Thyroid gland (tissue), 4 donors: ENCODE results near the gene CCL8. TPM values are rescaled to one million over a fixed set of nuclear protein-coding genes. Genes with fewer than 3 reads are reported as not detected.

Experiments
- DNase-seq, 2 donors: peaks; one replicate each; pipeline ENCODE4 v3.0.0-alpha.2; 2019
- H3K27ac ChIP-seq, 3 donors: fragments of 200-600 bp; sonication (generic); 1 replicate in 2 of 3; 2 replicates in 1 of 3; pipeline ENCODE4 v1.5.1; 2016 to 2019; ENCODE audit warnings: mild to moderate bottlenecking in 1 of 3, moderate library complexity in 1 of 3
- H3K27me3 ChIP-seq: fragments of 200-600 bp; sonication (generic); one replicate; pipeline ENCODE4 v1.5.1; 2019
- H3K36me3 ChIP-seq, 2 donors: fragments of 200-600 bp; sonication (generic); one replicate each; pipeline ENCODE4 v1.5.1; 2016 to 2019
- H3K4me1 ChIP-seq, 2 donors: fragments of 200-600 bp; sonication (generic); one replicate each; pipeline ENCODE4 v1.5.1; 2017 to 2019
- H3K4me3 ChIP-seq, 3 donors: fragments of 200-600 bp; sonication (generic); replicated peaks in 1 of 3; 1 replicate in 2 of 3; 2 replicates in 1 of 3; pipeline ENCODE4 v1.5.1; 2016; ENCODE audit warnings: mild to moderate bottlenecking in 1 of 3
- H3K9me3 ChIP-seq: fragments of 200-600 bp; sonication (generic); one replicate; pipeline ENCODE4 v1.5.1; 2017
- POLR2A ChIP-seq, 2 donors: fragments of 450-650 bp; IDR thresholded peaks; one replicate each; pipeline ENCODE4 v1.6.1; 2017; ENCODE audit warnings: antibody characterized with exemption in 2 of 2, mild to moderate bottlenecking in 2 of 2, moderate library complexity in 1 of 2
- WGBS, 2 donors: methylation state at CpG; one replicate each; pipeline ENCODE4 v1.1.5; 2017; 5-methylcytosine and 5-hydroxymethylcytosine counted together
- intact Hi-C: fragments of 100-400 bp; cut with DNase I; formaldehyde crosslinking; loops from one replicate; pipeline ENCODE4 v1.15.1; 2023
- total RNA-seq, 4 donors: library from RNA; depleted of rRNA; stranded (reverse); fragments of >200 nt; gene quantifications; one replicate each; pipeline ENCODE4 v1.2.3, GENCODE V29; 2016
- TF ChIP-seq, protein P1 (sequence below), 6 experiments: fragments of 200-600 bp in 3 of 6; fragments of 450-650 bp in 3 of 6; sonication (generic) in 3 of 6; IDR thresholded peaks; one replicate each; pipeline ENCODE4 v1.5.1; 2016 to 2019; ENCODE audit warnings: antibody characterized with exemption in 6 of 6, mild to moderate bottlenecking in 2 of 6, inconsistent platforms in 1 of 6, moderate library complexity in 1 of 6

Gene CCL8
- total RNA-seq, 4 donors from 2014 or later = not detected

DNA sequence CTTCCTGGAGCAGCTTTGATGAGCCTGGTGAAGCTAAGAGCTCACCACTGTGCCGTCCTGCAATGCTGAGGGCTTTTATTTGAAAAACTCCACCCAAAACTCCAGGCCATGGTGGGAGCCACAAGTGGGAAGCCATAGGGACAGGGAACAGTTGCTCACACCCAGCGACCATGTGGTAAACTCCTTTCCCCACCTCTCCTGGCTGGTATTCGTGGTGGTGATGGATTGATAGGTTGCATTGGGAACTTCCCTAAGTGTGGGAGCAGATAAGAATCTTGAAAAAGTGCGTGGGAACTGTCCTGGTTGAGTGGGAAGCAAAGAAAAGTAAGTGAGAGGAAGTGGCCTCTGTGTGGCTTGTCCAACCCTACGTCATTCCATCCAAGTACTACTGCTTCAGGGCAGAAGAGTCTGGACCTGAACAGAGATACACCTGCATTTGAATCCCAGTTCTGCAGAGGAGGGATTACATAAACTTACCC lies 44.0 kb downstream of the CCL8 start, which contains the start of gene CCL1:
TSS of gene CCL1 (minus strand) at position 51 of the 479 bp plus-strand sequence. CDS start 72 bp downstream, outside the sequence.
- WGBS, 2 donors = 56 to 59% methylated on average over 4 to 5 of the region's 5 CpGs
- intact Hi-C loops = loop anchor here (2.0 to 5.0 kb wide), 2 partner anchors 51 to 164 kb away; no protein-coding TSS in a partner anchor

DNA sequence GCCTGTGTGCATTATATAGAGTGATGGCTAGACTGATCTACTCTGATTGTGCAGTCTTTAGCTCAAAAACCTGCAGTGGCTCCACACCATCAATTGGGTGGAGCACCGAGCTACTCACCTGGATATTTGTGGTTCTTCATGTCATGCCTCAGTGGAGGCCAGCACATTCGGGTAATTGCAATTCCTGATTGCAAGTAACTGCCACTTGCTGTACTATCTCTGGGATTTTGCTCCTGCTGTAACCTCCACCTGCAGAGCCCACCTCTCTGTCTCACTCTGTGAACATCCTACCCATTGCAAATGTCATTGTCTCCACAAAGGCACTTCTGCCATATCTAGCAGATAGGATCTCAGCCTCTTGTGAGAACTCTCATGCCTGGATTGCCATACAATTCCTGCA lies 45.5 kb downstream of the CCL8 start:
- Histone ChIP-seq H3K9me3 (no peaks in the 10 kb centered on the region), H3K36me3 (no peaks in the 10 kb centered on the region), H3K27ac (no peak overlapping the region), H3K4me1 (no peaks in the 10 kb centered on the region), H3K27me3 (no peaks in the 10 kb centered on the region), H3K4me3 (no peak overlapping the region)
- WGBS, 2 donors = 33 to 70% methylated on average over 2 of the region's 2 CpGs
- intact Hi-C loops = loop anchor here (5.0 kb wide), 1 partner anchor 52 kb away; no protein-coding TSS in a partner anchor
- DNase-seq = no peak
- TF ChIP-seq, protein P1, sequence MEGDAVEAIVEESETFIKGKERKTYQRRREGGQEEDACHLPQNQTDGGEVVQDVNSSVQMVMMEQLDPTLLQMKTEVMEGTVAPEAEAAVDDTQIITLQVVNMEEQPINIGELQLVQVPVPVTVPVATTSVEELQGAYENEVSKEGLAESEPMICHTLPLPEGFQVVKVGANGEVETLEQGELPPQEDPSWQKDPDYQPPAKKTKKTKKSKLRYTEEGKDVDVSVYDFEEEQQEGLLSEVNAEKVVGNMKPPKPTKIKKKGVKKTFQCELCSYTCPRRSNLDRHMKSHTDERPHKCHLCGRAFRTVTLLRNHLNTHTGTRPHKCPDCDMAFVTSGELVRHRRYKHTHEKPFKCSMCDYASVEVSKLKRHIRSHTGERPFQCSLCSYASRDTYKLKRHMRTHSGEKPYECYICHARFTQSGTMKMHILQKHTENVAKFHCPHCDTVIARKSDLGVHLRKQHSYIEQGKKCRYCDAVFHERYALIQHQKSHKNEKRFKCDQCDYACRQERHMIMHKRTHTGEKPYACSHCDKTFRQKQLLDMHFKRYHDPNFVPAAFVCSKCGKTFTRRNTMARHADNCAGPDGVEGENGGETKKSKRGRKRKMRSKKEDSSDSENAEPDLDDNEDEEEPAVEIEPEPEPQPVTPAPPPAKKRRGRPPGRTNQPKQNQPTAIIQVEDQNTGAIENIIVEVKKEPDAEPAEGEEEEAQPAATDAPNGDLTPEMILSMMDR (IDR thresholded peaks at IDR 0.05) = no peak
- no peak for TF ChIP-seq POLR2A (IDR thresholded peaks at IDR 0.05)

More for the DNA sequence above, 44.0 kb downstream of the CCL8 start, which contains the start of gene CCL1:
- H3K36me3 ChIP-seq = no peaks in the 10 kb centered on the region
- H3K27me3 ChIP-seq = no peaks in the 10 kb centered on the region
- TF ChIP-seq POLR2A (IDR thresholded peaks at IDR 0.05) = no peak
- TF ChIP-seq, protein P1 (IDR thresholded peaks at IDR 0.05) = no peak
- DNase-seq = no peak
- no peak within 1 kb of the TSS for H3K4me3 ChIP-seq
- H3K9me3 ChIP-seq = no peaks in the 10 kb centered on the region
- H3K4me1 ChIP-seq = no peaks in the 10 kb centered on the region
- H3K27ac ChIP-seq = no peak within 1 kb of the TSS

DNA sequence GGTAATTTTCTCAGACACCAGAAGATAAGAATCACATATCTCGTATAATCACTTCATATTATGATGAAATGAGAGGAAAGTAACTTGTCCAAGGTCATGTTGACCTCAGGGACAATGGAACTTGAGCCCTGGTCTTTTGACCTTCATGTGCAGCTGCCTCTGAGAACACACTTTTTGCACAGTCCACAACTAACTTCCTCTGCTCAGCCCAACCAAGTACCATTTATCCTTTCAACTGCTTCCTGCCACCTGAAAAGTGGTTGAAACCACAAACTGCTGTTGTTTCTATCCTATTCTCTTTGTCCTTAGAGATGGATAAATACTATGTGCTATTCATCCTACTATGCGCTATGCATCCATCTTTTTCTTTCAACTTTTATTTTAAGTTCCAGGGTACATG lies 46.1 kb downstream of the CCL8 start:
- no peaks in the 10 kb centered on the region for H3K36me3 ChIP-seq
- no peak for TF ChIP-seq POLR2A (IDR thresholded peaks at IDR 0.05)
- TF ChIP-seq, protein P1 (IDR thresholded peaks at IDR 0.05) = no peak
- no peaks in the 10 kb centered on the region for H3K4me1 ChIP-seq
- DNase-seq = no peak
- H3K27ac ChIP-seq = no peak overlapping the region
- no peaks in the 10 kb centered on the region for H3K9me3 ChIP-seq
- H3K27me3 ChIP-seq = no peaks in the 10 kb centered on the region
- WGBS, 2 donors = 81% methylated on average over 2 of the region's 2 CpGs
- intact Hi-C loops = no loop called here
- H3K4me3 ChIP-seq = no peak overlapping the region

DNA sequence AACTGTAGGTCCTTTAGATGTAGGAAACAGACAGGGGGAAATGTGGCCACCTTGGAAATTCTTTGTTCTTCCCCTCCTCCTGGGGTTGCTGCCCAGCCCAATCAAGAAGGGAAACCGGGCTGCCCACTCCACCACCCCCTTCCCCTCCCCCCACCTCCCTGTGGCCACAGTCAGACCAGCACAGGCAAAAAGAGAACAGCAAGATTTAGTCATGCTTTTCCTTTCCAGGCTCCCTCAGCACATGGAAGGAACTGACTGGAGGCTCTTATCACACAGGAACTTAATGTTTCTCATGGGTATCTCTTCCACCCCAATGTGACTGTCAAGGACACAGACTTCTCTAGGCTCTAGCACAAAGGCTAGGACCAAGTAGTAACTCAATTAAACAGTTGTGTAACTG lies 46.8 kb downstream of the CCL8 start:
- intact Hi-C loops = no loop called here
- no peak overlapping the region for H3K4me3 ChIP-seq
- no peak for TF ChIP-seq POLR2A (IDR thresholded peaks at IDR 0.05)
- TF ChIP-seq, protein P1 (IDR thresholded peaks at IDR 0.05) = no peak
- WGBS, 2 donors = 8 to 24% methylated on average over 1 of the region's 1 CpG
- no peaks in the 10 kb centered on the region for H3K9me3 ChIP-seq
- H3K36me3 ChIP-seq = no peaks in the 10 kb centered on the region
- H3K27me3 ChIP-seq = no peaks in the 10 kb centered on the region
- no peak for DNase-seq
- H3K4me1 ChIP-seq = no peaks in the 10 kb centered on the region
- no peak overlapping the region for H3K27ac ChIP-seq

DNA sequence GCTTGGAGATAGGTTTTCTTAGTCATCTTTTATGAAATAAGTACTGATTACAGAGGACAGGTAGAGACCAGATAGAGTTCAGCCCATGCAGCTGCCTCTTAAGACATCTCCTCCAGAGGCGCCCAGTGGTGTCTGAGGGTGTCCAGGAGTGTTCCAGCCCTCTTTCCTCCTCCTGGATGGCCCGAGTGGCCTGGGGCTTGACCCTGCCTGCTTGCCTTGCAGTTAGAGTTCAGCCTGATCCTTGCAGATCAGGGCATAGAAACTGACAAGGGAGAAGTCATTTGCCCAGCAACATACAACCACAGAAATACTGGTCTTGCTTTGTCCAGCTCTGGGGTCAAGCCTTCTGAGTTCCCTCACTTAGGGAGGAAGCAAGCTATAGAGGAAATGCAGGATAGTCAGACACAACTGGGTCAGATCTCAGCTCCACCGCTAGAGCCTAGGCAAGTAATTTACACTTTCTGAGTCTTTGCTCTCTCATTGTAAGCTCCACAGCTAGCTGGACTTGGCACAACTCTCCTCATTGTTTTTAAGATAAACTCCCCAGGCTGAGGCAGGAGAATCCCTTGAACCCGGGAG lies 47.4 kb downstream of the CCL8 start:
- Histone ChIP-seq H3K36me3 (no peaks in the 10 kb centered on the region), H3K4me3 (no peak overlapping the region), H3K4me1 (no peaks in the 10 kb centered on the region), H3K27ac (no peak overlapping the region), H3K9me3 (no peaks in the 10 kb centered on the region), H3K27me3 (no peaks in the 10 kb centered on the region)
- 67 to 70% methylated on average over 4 of the region's 4 CpGs for WGBS, 2 donors
- no peak for DNase-seq
- no peak for TF ChIP-seq POLR2A (IDR thresholded peaks at IDR 0.05)
- TF ChIP-seq, protein P1 (IDR thresholded peaks at IDR 0.05) = no peak
- intact Hi-C loops = no loop called here
